C4-2B (cell line): ENCODE measurements around the gene DPP3.

ENCODE experiments used
- ZFX ChIP-seq: fragments of 450-650 bp; IDR thresholded peaks from 2 replicates; pipeline ENCODE4 v1.6.1; 2017
- TF ChIP-seq, protein P1 (sequence below): fragments of 450-650 bp; conservative IDR thresholded peaks from 2 replicates; pipeline ENCODE4 v1.5.1; 2017; ENCODE audit warnings: mild to moderate bottlenecking

DNA sequence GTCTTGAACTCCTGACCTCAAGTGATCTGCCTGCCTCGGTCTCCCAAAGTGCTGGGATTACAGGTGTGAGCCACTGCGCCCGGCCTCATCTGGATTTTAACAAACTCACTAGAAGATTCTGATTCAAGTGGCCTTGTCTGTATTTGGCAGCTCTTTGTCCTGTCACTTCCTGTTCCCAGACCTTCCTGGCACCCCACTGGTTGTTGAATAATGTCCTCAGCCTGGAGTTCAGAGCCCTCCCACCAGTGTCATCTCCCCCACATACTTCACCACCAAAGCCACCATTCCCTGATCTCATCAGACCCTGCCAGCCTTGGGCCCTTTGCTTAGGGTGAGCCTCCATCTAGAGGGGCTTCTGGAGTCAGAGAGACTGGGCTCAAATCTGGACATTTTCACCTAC lies 10.2 kb upstream of the DPP3 start:
- TF ChIP-seq, protein P1, sequence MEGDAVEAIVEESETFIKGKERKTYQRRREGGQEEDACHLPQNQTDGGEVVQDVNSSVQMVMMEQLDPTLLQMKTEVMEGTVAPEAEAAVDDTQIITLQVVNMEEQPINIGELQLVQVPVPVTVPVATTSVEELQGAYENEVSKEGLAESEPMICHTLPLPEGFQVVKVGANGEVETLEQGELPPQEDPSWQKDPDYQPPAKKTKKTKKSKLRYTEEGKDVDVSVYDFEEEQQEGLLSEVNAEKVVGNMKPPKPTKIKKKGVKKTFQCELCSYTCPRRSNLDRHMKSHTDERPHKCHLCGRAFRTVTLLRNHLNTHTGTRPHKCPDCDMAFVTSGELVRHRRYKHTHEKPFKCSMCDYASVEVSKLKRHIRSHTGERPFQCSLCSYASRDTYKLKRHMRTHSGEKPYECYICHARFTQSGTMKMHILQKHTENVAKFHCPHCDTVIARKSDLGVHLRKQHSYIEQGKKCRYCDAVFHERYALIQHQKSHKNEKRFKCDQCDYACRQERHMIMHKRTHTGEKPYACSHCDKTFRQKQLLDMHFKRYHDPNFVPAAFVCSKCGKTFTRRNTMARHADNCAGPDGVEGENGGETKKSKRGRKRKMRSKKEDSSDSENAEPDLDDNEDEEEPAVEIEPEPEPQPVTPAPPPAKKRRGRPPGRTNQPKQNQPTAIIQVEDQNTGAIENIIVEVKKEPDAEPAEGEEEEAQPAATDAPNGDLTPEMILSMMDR = no peak
- TF ChIP-seq ZFX = no peak
